H9 (cell line): ENCODE data around the gene NRXN3. TPM values are rescaled to one million over a fixed set of nuclear protein-coding genes. Genes with fewer than 3 reads are reported as not detected.

ENCODE experiments used
- DNase-seq: peaks from one replicate; pipeline ENCODE4 v3.0.0-alpha.2; 2017
- H2AFZ ChIP-seq: one replicate; pipeline ENCODE4 v1.6.1; 2013; ENCODE audit warnings: mild to moderate bottlenecking, low read length, control low read depth, moderate library complexity
- H2AK5ac ChIP-seq: 2 replicates; pipeline ENCODE4 v1.6.1; 2013; ENCODE audit warnings: low read length, control low read depth, mixed read lengths; ENCODE audit not compliant: insufficient read length
- H2BK120ac ChIP-seq: one replicate; pipeline ENCODE4 v1.6.1; 2013; ENCODE audit warnings: low read depth, mild to moderate bottlenecking, low read length, control low read depth, inconsistent platforms; ENCODE audit not compliant: poor library complexity, severe bottlenecking
- H2BK12ac ChIP-seq: 2 replicates; pipeline ENCODE4 v1.6.1; 2013; ENCODE audit warnings: low read length, control low read depth, mixed read lengths, low read depth; ENCODE audit not compliant: insufficient read length
- H2BK15ac ChIP-seq: 2 replicates; pipeline ENCODE4 v1.6.1; 2013; ENCODE audit warnings: low read depth, low read length, control low read depth
- H2BK20ac ChIP-seq: one replicate; pipeline ENCODE4 v1.6.1; 2013; ENCODE audit warnings: low read depth, mild to moderate bottlenecking, low read length, control low read depth, inconsistent platforms; ENCODE audit not compliant: poor library complexity, severe bottlenecking
- H2BK5ac ChIP-seq: 2 replicates; pipeline ENCODE4 v1.6.1; 2013; ENCODE audit warnings: low read length, control low read depth, mixed read lengths; ENCODE audit not compliant: insufficient read length
- H3K14ac ChIP-seq: 2 replicates; pipeline ENCODE4 v1.6.1; 2013; ENCODE audit warnings: low read length, control low read depth; ENCODE audit not compliant: insufficient read depth
- H3K18ac ChIP-seq: 2 replicates; pipeline ENCODE4 v1.6.1; 2013; ENCODE audit warnings: low read depth, mild to moderate bottlenecking, mixed read lengths, low read length, control low read depth; ENCODE audit not compliant: insufficient read length
- H3K23ac ChIP-seq: 2 replicates; pipeline ENCODE4 v1.6.1; 2013; ENCODE audit warnings: low read length, control low read depth, mixed read lengths, low read depth; ENCODE audit not compliant: insufficient read length
- H3K23me2 ChIP-seq: 2 replicates; pipeline ENCODE4 v1.6.1; 2013; ENCODE audit warnings: low read depth, mild to moderate bottlenecking, mixed read lengths, low read length, control low read depth; ENCODE audit not compliant: insufficient read length, poor library complexity, severe bottlenecking
- H3K27ac ChIP-seq: 2 replicates; pipeline ENCODE4 v1.5.1; 2013; ENCODE audit warnings: low read length, control low read depth, mixed read lengths, low read depth; ENCODE audit not compliant: insufficient read length
- H3K27me3 ChIP-seq: 2 replicates; pipeline ENCODE4 v1.6.1; 2013; ENCODE audit warnings: low read length, control low read depth, inconsistent platforms; ENCODE audit not compliant: insufficient read depth
- H3K4ac ChIP-seq: 2 replicates; pipeline ENCODE4 v1.6.1; 2013; ENCODE audit warnings: low read depth, mild to moderate bottlenecking, control low read depth, inconsistent platforms, low read length, moderate library complexity
- H3K4me1 ChIP-seq: 2 replicates; pipeline ENCODE4 v1.6.1; 2013; ENCODE audit warnings: low read length, control low read depth, inconsistent platforms; ENCODE audit not compliant: insufficient read depth
- H3K4me2 ChIP-seq: 2 replicates; pipeline ENCODE4 v1.6.1; 2013; ENCODE audit warnings: low read length, control low read depth, mixed read lengths; ENCODE audit not compliant: insufficient read length, insufficient read depth
- H3K56ac ChIP-seq: 2 replicates; pipeline ENCODE4 v1.6.1; 2013; ENCODE audit warnings: low read depth, mild to moderate bottlenecking, mixed read lengths, low read length, control low read depth; ENCODE audit not compliant: insufficient read length
- H3K79me1 ChIP-seq: 2 replicates; pipeline ENCODE4 v1.6.1; 2013; ENCODE audit warnings: low read depth, mild to moderate bottlenecking, moderate library complexity, low read length, control low read depth, inconsistent platforms; ENCODE audit not compliant: insufficient read depth, poor library complexity, severe bottlenecking
- H3K79me2 ChIP-seq: 2 replicates; pipeline ENCODE4 v1.6.1; 2013; ENCODE audit warnings: low read length, control low read depth, inconsistent platforms; ENCODE audit not compliant: insufficient read depth
- H3K9ac ChIP-seq: 2 replicates; pipeline ENCODE4 v1.6.1; 2013; ENCODE audit warnings: low read length, control low read depth, mixed read lengths; ENCODE audit not compliant: insufficient read length; ENCODE audit errors: extremely low read depth
- H3K9me3 ChIP-seq: one replicate; pipeline ENCODE4 v1.6.1; 2013; ENCODE audit warnings: low read depth, low read length, inconsistent platforms; ENCODE audit not compliant: control insufficient read depth
- H3T11ph ChIP-seq: one replicate; pipeline ENCODE4 v1.6.1; 2013; ENCODE audit warnings: mild to moderate bottlenecking, low read length, control low read depth, inconsistent platforms
- H4K20me1 ChIP-seq: one replicate; pipeline ENCODE4 v1.6.1; 2013; ENCODE audit not compliant: control insufficient read depth, insufficient read length, insufficient read depth
- H4K5ac ChIP-seq: 2 replicates; pipeline ENCODE4 v1.6.1; 2013; ENCODE audit warnings: low read depth, mild to moderate bottlenecking, mixed read lengths, low read length, control low read depth; ENCODE audit not compliant: insufficient read length
- H4K8ac ChIP-seq: replicated peaks from 2 replicates; pipeline ENCODE4 v1.6.1; 2013; ENCODE audit warnings: low read length, control low read depth, mixed read lengths, low read depth; ENCODE audit not compliant: insufficient read length
- H4K91ac ChIP-seq: 2 replicates; pipeline ENCODE4 v1.6.1; 2013; ENCODE audit warnings: low read depth, mild to moderate bottlenecking, moderate library complexity, mixed read lengths, low read length, control low read depth; ENCODE audit not compliant: insufficient read length
- H3K27ac Mint-ChIP-seq, 3 experiments: 2 replicates in 2 of 3; 3 replicates in 1 of 3; pipeline ENCODE4 v1.8.0; 2020 to 2021; ENCODE audit warnings: mixed read lengths in 3 of 3, mild to moderate bottlenecking in 1 of 3, moderate library complexity in 1 of 3
- H3K27me3 Mint-ChIP-seq: 2 replicates; pipeline ENCODE4 v1.8.0; 2021; ENCODE audit warnings: low read depth, mild to moderate bottlenecking, moderate library complexity, mixed read lengths
- H3K36me3 Mint-ChIP-seq, 3 experiments: 2 replicates in 2 of 3; 3 replicates in 1 of 3; pipeline ENCODE4 v1.8.0; 2020 to 2021; ENCODE audit warnings: low read depth in 3 of 3, mixed read lengths in 3 of 3; ENCODE audit not compliant: insufficient read depth in 1 of 3
- H3K4me1 Mint-ChIP-seq, 2 experiments: 2 replicates each; pipeline ENCODE4 v1.8.0; 2020; ENCODE audit warnings: mixed read lengths in 2 of 2
- H3K4me3 Mint-ChIP-seq, 2 experiments: 2 replicates in 1 of 2; 3 replicates in 1 of 2; pipeline ENCODE4 v1.8.0; 2020 to 2021; ENCODE audit warnings: mild to moderate bottlenecking in 2 of 2, mixed read lengths in 2 of 2, moderate library complexity in 1 of 2
- H3K9me3 Mint-ChIP-seq, 2 experiments: 2 replicates in 1 of 2; 3 replicates in 1 of 2; pipeline ENCODE4 v1.8.0; 2020; ENCODE audit warnings: mild to moderate bottlenecking in 2 of 2, mixed read lengths in 2 of 2, moderate library complexity in 1 of 2
- WGBS: extraction: QIAGEN DNeasy Blood & Tissue Kit; methylation state at CpG from one replicate; pipeline ENCODE4 v1.1.7; 2013; ENCODE audit warnings: missing lambda C conversion rate, low lambda C conversion rate, mixed read lengths; ENCODE audit not compliant: insufficient read length; ENCODE audit errors: extremely low coverage; 5-methylcytosine and 5-hydroxymethylcytosine counted together
- total RNA-seq: library from RNA; stranded (reverse); gene quantifications from 2 replicates; pipeline ENCODE4 v1.2.1, GENCODE V29; 2021
- TF ChIP-seq, protein P1 (sequence below): fragments of 200-600 bp; sonication (generic); conservative IDR thresholded peaks from 3 replicates; pipeline ENCODE4 v1.8.0; 2021; ENCODE audit warnings: antibody characterized with exemption, mild to moderate bottlenecking

Gene NRXN3
- total RNA-seq, 1 experiment from 2014 or later: 1.8 TPM

DNA sequence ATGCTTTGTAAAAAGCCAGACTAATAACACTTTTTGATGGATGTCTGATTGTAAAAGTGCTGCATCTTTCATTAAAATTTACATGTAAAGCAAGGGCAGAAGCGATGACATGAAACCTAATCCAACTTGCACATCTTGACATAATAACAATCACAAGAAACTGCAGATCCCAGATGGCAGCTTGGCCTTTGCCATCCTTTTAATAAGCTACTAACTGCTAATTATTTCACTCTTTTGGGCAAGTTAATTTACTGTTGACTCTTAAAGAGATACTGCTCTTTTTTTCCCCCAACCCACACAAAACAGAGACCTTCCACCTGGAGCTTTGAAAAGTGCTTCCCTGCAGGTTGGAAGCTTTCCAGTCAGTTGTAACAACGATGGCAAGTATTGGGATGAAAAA is 137.5 kb downstream of the NRXN3 start:
- H3K4me3 Mint-ChIP-seq: no peak overlapping the region
- no peak overlapping the region for H2BK120ac ChIP-seq
- no peak overlapping the region for H4K5ac ChIP-seq
- H3K79me2 ChIP-seq: no peaks in the 10 kb centered on the region
- DNase-seq: no peak
- no peaks in the 10 kb centered on the region for H3K9me3 ChIP-seq
- TF ChIP-seq, protein P1, sequence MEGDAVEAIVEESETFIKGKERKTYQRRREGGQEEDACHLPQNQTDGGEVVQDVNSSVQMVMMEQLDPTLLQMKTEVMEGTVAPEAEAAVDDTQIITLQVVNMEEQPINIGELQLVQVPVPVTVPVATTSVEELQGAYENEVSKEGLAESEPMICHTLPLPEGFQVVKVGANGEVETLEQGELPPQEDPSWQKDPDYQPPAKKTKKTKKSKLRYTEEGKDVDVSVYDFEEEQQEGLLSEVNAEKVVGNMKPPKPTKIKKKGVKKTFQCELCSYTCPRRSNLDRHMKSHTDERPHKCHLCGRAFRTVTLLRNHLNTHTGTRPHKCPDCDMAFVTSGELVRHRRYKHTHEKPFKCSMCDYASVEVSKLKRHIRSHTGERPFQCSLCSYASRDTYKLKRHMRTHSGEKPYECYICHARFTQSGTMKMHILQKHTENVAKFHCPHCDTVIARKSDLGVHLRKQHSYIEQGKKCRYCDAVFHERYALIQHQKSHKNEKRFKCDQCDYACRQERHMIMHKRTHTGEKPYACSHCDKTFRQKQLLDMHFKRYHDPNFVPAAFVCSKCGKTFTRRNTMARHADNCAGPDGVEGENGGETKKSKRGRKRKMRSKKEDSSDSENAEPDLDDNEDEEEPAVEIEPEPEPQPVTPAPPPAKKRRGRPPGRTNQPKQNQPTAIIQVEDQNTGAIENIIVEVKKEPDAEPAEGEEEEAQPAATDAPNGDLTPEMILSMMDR: no peak
- H4K91ac ChIP-seq: no peak overlapping the region
- H3T11ph ChIP-seq: no peak overlapping the region
- H3K18ac ChIP-seq: no peak overlapping the region
- H3K27me3 ChIP-seq: no peaks in the 10 kb centered on the region
- no peak overlapping the region for H3K27ac ChIP-seq
- peaks cover 5 to 14% of the 10 kb centered on the region in 2 experiments for H3K4me1 Mint-ChIP-seq
- H3K23ac ChIP-seq: no peak overlapping the region
- no peaks in the 10 kb centered on the region for H3K9me3 Mint-ChIP-seq
- no peaks in the 10 kb centered on the region for H4K20me1 ChIP-seq
- no peaks in the 10 kb centered on the region for H3K4me1 ChIP-seq
- no peak overlapping the region for H3K27ac Mint-ChIP-seq
- no peak overlapping the region for H2BK15ac ChIP-seq
- H3K4me2 ChIP-seq: no peak overlapping the region
- H2AFZ ChIP-seq: no peak overlapping the region
- H3K27me3 Mint-ChIP-seq: no peaks in the 10 kb centered on the region
- no peaks in the 10 kb centered on the region for H3K79me1 ChIP-seq
- H3K23me2 ChIP-seq: no peaks in the 10 kb centered on the region
- no peaks in the 10 kb centered on the region for H3K36me3 Mint-ChIP-seq
- no peak overlapping the region for H3K9ac ChIP-seq
- no peak overlapping the region for H3K14ac ChIP-seq
- H2BK5ac ChIP-seq: no peak overlapping the region
- H4K8ac ChIP-seq: no peak overlapping the region
- H2BK12ac ChIP-seq: no peak overlapping the region
- no peak overlapping the region for H3K56ac ChIP-seq
- H2AK5ac ChIP-seq: no peak overlapping the region
- H2BK20ac ChIP-seq: no peak overlapping the region
- no peak overlapping the region for H3K4ac ChIP-seq
- no CpG with 5 or more reads among the region's 2 CpGs for WGBS
